Neural cell (in vitro differentiated cells): ENCODE measurements around the gene ECEL1. TPM values are rescaled to one million over a fixed set of nuclear protein-coding genes. Genes with fewer than 3 reads are reported as not detected.
"Not testable (repeated sequence)": the region's sequence is repeated elsewhere in the genome, so short reads cannot be mapped to it uniquely, and the experiment has no call there.

Experiments used
- H2AFZ ChIP-seq: fragments of 200-600, 300-800 bp; sonication (generic), shearing (Covaris generic); 2 replicates; pipeline ENCODE4 v1.6.0; 2014; ENCODE audit warnings: low read depth, mild to moderate bottlenecking, antibody characterized with exemption, low read length, moderate library complexity
- H3F3A ChIP-seq: fragments of 200-600 bp; shearing (Covaris generic); 2 replicates; pipeline ENCODE4 v1.6.1; 2016; ENCODE audit warnings: mild to moderate bottlenecking, moderate library complexity, mixed read lengths, antibody characterized with exemption, low read length; ENCODE audit not compliant: insufficient read depth, poor library complexity, severe bottlenecking
- H3K27ac ChIP-seq: fragments of 200-600, 300-800 bp; sonication (generic), shearing (Covaris generic); 2 replicates; pipeline ENCODE4 v1.5.1; 2014; ENCODE audit warnings: mild to moderate bottlenecking, low read length, moderate library complexity
- H3K27me3 ChIP-seq: fragments of 300-800, 200-600 bp; sonication (generic), shearing (Covaris generic); 2 replicates; pipeline ENCODE4 v1.6.0; 2014; ENCODE audit warnings: mild to moderate bottlenecking, low read depth, low read length, moderate library complexity; ENCODE audit not compliant: insufficient read depth
- H3K36me3 ChIP-seq: fragments of 300-800, 200-600 bp; sonication (generic), shearing (Covaris generic); 2 replicates; pipeline ENCODE4 v1.5.1; 2014; ENCODE audit warnings: mild to moderate bottlenecking, antibody characterized with exemption, low read length, moderate library complexity; ENCODE audit not compliant: insufficient read depth
- H3K4me2 ChIP-seq: fragments of 300-800, 200-600 bp; sonication (generic), shearing (Covaris generic); 2 replicates; pipeline ENCODE4 v1.6.0; 2014; ENCODE audit warnings: mild to moderate bottlenecking, low read length
- H3K4me3 ChIP-seq: fragments of 300-800, 200-600 bp; sonication (generic), shearing (Covaris generic); 2 replicates; pipeline ENCODE4 v1.5.1; 2014; ENCODE audit warnings: mild to moderate bottlenecking, low read length, moderate library complexity
- H3K79me2 ChIP-seq: fragments of 200-600 bp; shearing (Covaris generic); replicated peaks from 2 replicates; pipeline ENCODE4 v1.6.0; 2014; ENCODE audit warnings: mild to moderate bottlenecking, low read length, moderate library complexity; ENCODE audit not compliant: insufficient read depth
- H3K9ac ChIP-seq: fragments of 300-800, 200-600 bp; sonication (generic), shearing (Covaris generic); 2 replicates; pipeline ENCODE4 v1.6.1; 2016; ENCODE audit warnings: mild to moderate bottlenecking, low read length, mixed read lengths
- H3K9me2 ChIP-seq: fragments of 200-600 bp; shearing (Covaris generic); 2 replicates; pipeline ENCODE4 v1.6.1; 2016; ENCODE audit warnings: mild to moderate bottlenecking, low read length, mixed read lengths; ENCODE audit not compliant: insufficient read depth
- H3K9me3 ChIP-seq: fragments of 200-600, 300-800 bp; sonication (generic), shearing (Covaris generic); 2 replicates; pipeline ENCODE4 v1.6.1; 2016; ENCODE audit warnings: mild to moderate bottlenecking, mixed run types, low read length, moderate library complexity, mixed read lengths
- H4K20me1 ChIP-seq: fragments of 200-600 bp; shearing (Covaris generic); 2 replicates; pipeline ENCODE4 v1.6.1; 2016; ENCODE audit warnings: mild to moderate bottlenecking, mixed run types; ENCODE audit not compliant: insufficient read depth
- CTCF ChIP-seq: fragments of 450-650 bp; IDR thresholded peaks from 2 replicates; pipeline ENCODE4 v1.5.1; 2014; ENCODE audit warnings: antibody characterized with exemption, mild to moderate bottlenecking, moderate library complexity; ENCODE audit not compliant: poor library complexity, severe bottlenecking
- EP300 ChIP-seq: fragments of 450-650 bp; conservative IDR thresholded peaks from 2 replicates; pipeline ENCODE4 v1.6.1; 2014; ENCODE audit warnings: antibody characterized with exemption, mild to moderate bottlenecking, moderate library complexity; ENCODE audit not compliant: poor library complexity, severe bottlenecking
- EZH2 ChIP-seq: fragments of 200-600, 300-800 bp; shearing (Covaris generic), sonication (generic); IDR thresholded peaks from 2 replicates; pipeline ENCODE4 v1.6.1; 2014; ENCODE audit warnings: antibody characterized with exemption, low read length, borderline replicate concordance, mild to moderate bottlenecking; ENCODE audit not compliant: insufficient read depth, poor library complexity, severe bottlenecking
- MXI1 ChIP-seq: fragments of 450-650 bp; conservative IDR thresholded peaks from 2 replicates; pipeline ENCODE4 v1.6.1; 2014; ENCODE audit warnings: antibody characterized with exemption, mild to moderate bottlenecking; ENCODE audit not compliant: poor library complexity, severe bottlenecking
- POLR2AphosphoS5 ChIP-seq: IDR thresholded peaks from 2 replicates; pipeline ENCODE4 v1.6.1; 2012
- RAD21 ChIP-seq: fragments of 450-650 bp; conservative IDR thresholded peaks from 2 replicates; pipeline ENCODE4 v1.6.1; 2014; ENCODE audit warnings: antibody characterized with exemption, mild to moderate bottlenecking, moderate library complexity
- REST ChIP-seq: IDR thresholded peaks from 2 replicates; pipeline ENCODE4 v1.6.1; 2012; ENCODE audit warnings: borderline replicate concordance
- SMC3 ChIP-seq: fragments of 450-650 bp; conservative IDR thresholded peaks from 2 replicates; pipeline ENCODE4 v1.6.1; 2014; ENCODE audit warnings: antibody characterized with exemption, mild to moderate bottlenecking, moderate library complexity; ENCODE audit not compliant: poor library complexity
- TAF1 ChIP-seq: IDR thresholded peaks from 2 replicates; pipeline ENCODE4 v1.6.1; 2012; ENCODE audit warnings: low read depth
- polyA plus RNA-seq: library from polyadenylated mRNA; depleted of rRNA; stranded (reverse); fragments of >200 nt; gene quantifications from 2 replicates; pipeline ENCODE4 v1.2.3, GENCODE V29; 2014

ECEL1 gene
- polyA plus RNA-seq, 1 donor from 2014 or later, result 60.9 TPM

GRCh38 chr2:232441147-232441651, 46.4 kb downstream of the ECEL1 start:
- Histone ChIP-seq H3K27me3 (no peaks in the 10 kb centered on the region), H3K36me3 (no peaks in the 10 kb centered on the region), H3F3A (no peaks in the 10 kb centered on the region), H3K9me2 (no peaks in the 10 kb centered on the region), H3K4me3 (no peak overlapping the region), H3K9me3 (no peaks in the 10 kb centered on the region), H3K27ac (no peak overlapping the region), H3K79me2 (no peaks in the 10 kb centered on the region), H3K9ac (no peak overlapping the region), H3K4me2 (no peak overlapping the region), H4K20me1 (no peaks in the 10 kb centered on the region), H2AFZ (no peak overlapping the region)
- TF ChIP-seq EP300, result no peak
- TF ChIP-seq TAF1, result no peak
- TF ChIP-seq REST, result no peak
- TF ChIP-seq MXI1, result no peak
- no peak for TF ChIP-seq RAD21
- TF ChIP-seq SMC3, result no peak
- no peak for TF ChIP-seq EZH2
- TF ChIP-seq CTCF, result no peak
- TF ChIP-seq POLR2AphosphoS5, result no peak

GRCh38 chr2:232440220-232441018, 47.2 kb downstream of the ECEL1 start:
- TF ChIP-seq CTCF, result peak; percentile 97
- TF ChIP-seq RAD21, result peak; percentile 97
- peak; percentile 96 for TF ChIP-seq SMC3
- H3K9me3 ChIP-seq, H3K4me3 ChIP-seq, H2AFZ ChIP-seq, H3F3A ChIP-seq, H3K27ac ChIP-seq, H3K27me3 ChIP-seq, H3K36me3 ChIP-seq, H3K9me2 ChIP-seq, H3K4me2 ChIP-seq, H3K9ac ChIP-seq, H3K79me2 ChIP-seq, H4K20me1 ChIP-seq: not testable (repeated sequence)
